Right lobe of liver (tissue), 6 donors: Measurements from ENCODE around the gene COL7A1. TPM values are rescaled to one million over a fixed set of nuclear protein-coding genes. Genes with fewer than 3 reads are reported as not detected.

Experiments used
- ATAC-seq, 4 donors: fragments of 200-7000 bp; cut with Tn5 transposase; one replicate each; pipeline ENCODE4 v1.9.1; 2020; ENCODE audit warnings: mild to moderate bottlenecking in 4 of 4, moderate library complexity in 4 of 4
- DNase-seq, 3 donors: peaks; one replicate each; pipeline ENCODE4 v3.0.0-alpha.2; 2020
- H3K27ac ChIP-seq, 3 donors: fragments of 200-600 bp; one replicate each; pipeline ENCODE4 v1.8.0; 2022
- H3K27me3 ChIP-seq, 2 donors: fragments of 200-600 bp; one replicate each; pipeline ENCODE4 v1.8.0; 2022
- H3K36me3 ChIP-seq, 4 donors: fragments of 200-600 bp; sonication (generic) in 1 of 4; one replicate each; pipeline versions ENCODE4 v1.5.1 to v1.8.0; 2017 to 2022; ENCODE audit warnings: control low read depth in 1 of 4
- H3K4me1 ChIP-seq, 4 donors: fragments of 200-600 bp; sonication (generic) in 1 of 4; one replicate each; pipeline versions ENCODE4 v1.5.1 to v1.8.0; 2017 to 2022; ENCODE audit warnings: control low read depth in 1 of 4
- H3K4me3 ChIP-seq, 3 donors: fragments of 200-600 bp; one replicate each; pipeline ENCODE4 v1.8.0; 2022
- H3K9me3 ChIP-seq, 4 donors: fragments of 200-600 bp; sonication (generic) in 1 of 4; one replicate each; pipeline versions ENCODE4 v1.5.1 to v1.8.0; 2017 to 2022; ENCODE audit warnings: control low read depth in 1 of 4
- CTCF ChIP-seq, 4 donors: fragments of 200-600 bp in 3 of 4; fragments of 450-650 bp in 1 of 4; IDR thresholded peaks; one replicate each; pipeline versions ENCODE4 v1.5.1 to v1.8.0; 2016 to 2022; ENCODE audit warnings: antibody characterized with exemption in 4 of 4, mild to moderate bottlenecking in 2 of 4
- POLR2A ChIP-seq: fragments of 450-650 bp; IDR thresholded peaks from one replicate; pipeline ENCODE4 v1.6.1; 2017; ENCODE audit warnings: antibody characterized with exemption, mild to moderate bottlenecking
- WGBS: methylation state at CpG from one replicate; pipeline ENCODE4 v1.1.6; 2018; ENCODE audit warnings: low coverage, low lambda C conversion rate; ENCODE audit not compliant: insufficient coverage; ENCODE audit errors: missing lambda C conversion rate; 5-methylcytosine and 5-hydroxymethylcytosine counted together
- intact Hi-C, 2 donors: fragments of 100-400 bp; cut with DNase I; formaldehyde crosslinking; loops; one replicate each; pipeline versions ENCODE4 v1.11.2 to v1.14.1; 2022
- total RNA-seq, 6 experiments: library from RNA; depleted of rRNA in 2 of 6; stranded (reverse); fragments of >200 nt in 2 of 6; fragmentation: NEBNext Ultra II Directional in 3 of 6; extraction: Animal tissue kit (Norgen Biotek cat#: 25700) in 3 of 6; gene quantifications; one replicate each; pipeline versions ENCODE4 v1.1.0 to v1.2.4, GENCODE V29; 2016 to 2023
- donor health status: DM: no; HTN: yes; CAD: no.
- donor health status: DM: no; HTN: no; CAD: no.
- donor health status: DM: no; HTN: no; CAD: no.
- donor health status: DM: no; HTN: yes; CAD: no.
- donor health status: DM: no; HTN: yes; CAD: no.

Gene COL7A1
- total RNA-seq, 6 experiments from 2014 or later, result 0.31 to 1.7 (median 1.1) TPM

GRCh38 chr3:48607519-48607918 is 12.4 kb upstream of the COL7A1 start:
- H3K36me3 ChIP-seq, result peaks cover 0 to 44% (median 26%) of the 10 kb centered on the region in 4 donors
- intact Hi-C loops, result no loop called here
- H3K27me3 ChIP-seq, result no peaks in the 10 kb centered on the region
- no peaks in the 10 kb centered on the region for H3K9me3 ChIP-seq
- 90% methylated on average over 5 of the region's 5 CpGs for WGBS
- TF ChIP-seq CTCF (IDR thresholded peaks at IDR 0.05), result no peak
- no peak for TF ChIP-seq POLR2A
- H3K4me3 ChIP-seq, result no peak overlapping the region
- H3K4me1 ChIP-seq, result peaks cover 0 to 11% (median 4%) of the 10 kb centered on the region in 4 donors
- no peak for DNase-seq
- H3K27ac ChIP-seq, result no peak overlapping the region
- ATAC-seq, result no peak

- intact Hi-C loops, result no loop called here
- no peak for TF ChIP-seq POLR2A
- no peak for TF ChIP-seq CTCF (IDR thresholded peaks at IDR 0.05)
- peaks cover 0 to 83% (median 48%) of the 10 kb centered on the region in 4 donors for H3K36me3 ChIP-seq
- no peak for ATAC-seq
- no peaks in the 10 kb centered on the region for H3K27me3 ChIP-seq
- H3K9me3 ChIP-seq, result no peaks in the 10 kb centered on the region
- no peak overlapping the region for H3K4me3 ChIP-seq
- DNase-seq, result no peak
- WGBS, result 71% methylated on average over 1 of the region's 2 CpGs
- no peaks in the 10 kb centered on the region for H3K4me1 ChIP-seq
- no peak overlapping the region for H3K27ac ChIP-seq
These were observed 6.5 kb upstream of the COL7A1 start for GRCh38 chr3:48601622-48601994.

GRCh38 chr3:48600711-48601621 is 5.8 kb upstream of the COL7A1 start:
- ATAC-seq (no peak), DNase-seq (no peak)
- peaks cover 0 to 77% (median 45%) of the 10 kb centered on the region in 4 donors for H3K36me3 ChIP-seq
- TF ChIP-seq POLR2A (no peak), CTCF (IDR thresholded peaks at IDR 0.05) (no peak)
- 93% methylated on average over 5 of the region's 19 CpGs for WGBS
- no peak overlapping the region for H3K27ac ChIP-seq
- no peak overlapping the region for H3K4me3 ChIP-seq
- H3K4me1 ChIP-seq, result no peaks in the 10 kb centered on the region
- intact Hi-C loops, result no loop called here
- no peaks in the 10 kb centered on the region for H3K9me3 ChIP-seq
- no peaks in the 10 kb centered on the region for H3K27me3 ChIP-seq

GRCh38 chr3:48599509-48600285 is 4.6 kb upstream of the COL7A1 start:
- no peaks in the 10 kb centered on the region for H3K4me1 ChIP-seq
- no peak for TF ChIP-seq POLR2A
- TF ChIP-seq CTCF (IDR thresholded peaks at IDR 0.05), result no peak
- no peak overlapping the region for H3K4me3 ChIP-seq
- no peaks in the 10 kb centered on the region for H3K27me3 ChIP-seq
- ATAC-seq (no peak), DNase-seq (no peak)
- no peak overlapping the region for H3K27ac ChIP-seq
- peaks cover 0 to 64% (median 38%) of the 10 kb centered on the region in 4 donors for H3K36me3 ChIP-seq
- intact Hi-C loops, result no loop called here
- no peaks in the 10 kb centered on the region for H3K9me3 ChIP-seq
- WGBS, result 93% methylated on average over 6 of the region's 12 CpGs
